Heart left ventricle (tissue), 16 donors: Measurements from ENCODE around the gene CNMD. TPM values are rescaled to one million over a fixed set of nuclear protein-coding genes. Genes with fewer than 3 reads are reported as not detected.
"Not testable (repeated sequence)": the region's sequence is repeated elsewhere in the genome, so short reads cannot be mapped to it uniquely, and the experiment has no call there.

Source experiments
- ATAC-seq, 4 donors: fragments of 200-7000 bp; cut with Tn5 transposase; one replicate each; pipeline ENCODE4 v1.9.1; 2020 to 2022; ENCODE audit warnings: moderate library complexity in 4 of 4, mild to moderate bottlenecking in 3 of 4, moderate number of reproducible peaks in 1 of 4
- DNase-seq, 5 donors: peaks; one replicate each; pipeline ENCODE4 v3.0.0-alpha.2; 2020
- H3K27ac ChIP-seq, 12 donors: fragments of 200-600 bp; sonication (generic) in 4 of 12; one replicate each; pipeline versions ENCODE4 v1.5.0 to v1.8.0; 2016 to 2022; ENCODE audit warnings: mild to moderate bottlenecking in 2 of 12
- H3K27me3 ChIP-seq, 9 donors: fragments of 200-600 bp; sonication (generic) in 2 of 9; one replicate each; pipeline versions ENCODE4 v1.5.1 to v1.8.0; 2016 to 2022; ENCODE audit warnings: mild to moderate bottlenecking in 3 of 9
- H3K36me3 ChIP-seq, 9 donors: fragments of 200-600 bp; sonication (generic) in 2 of 9; one replicate each; pipeline versions ENCODE4 v1.5.0 to v1.8.0; 2018 to 2022; ENCODE audit warnings: mild to moderate bottlenecking in 2 of 9
- H3K4me1 ChIP-seq, 12 donors: fragments of 200-600 bp; sonication (generic) in 4 of 12; one replicate each; pipeline versions ENCODE4 v1.5.0 to v1.8.0; 2016 to 2022; ENCODE audit warnings: mild to moderate bottlenecking in 3 of 12
- H3K4me3 ChIP-seq, 12 donors: fragments of 200-600 bp; sonication (generic) in 4 of 12; one replicate each; pipeline versions ENCODE4 v1.5.0 to v1.8.0; 2017 to 2022; ENCODE audit warnings: mild to moderate bottlenecking in 9 of 12, moderate library complexity in 4 of 12
- H3K9me3 ChIP-seq, 12 donors: fragments of 200-600 bp; sonication (generic) in 4 of 12; one replicate each; pipeline versions ENCODE4 v1.5.0 to v1.8.0; 2016 to 2022; ENCODE audit warnings: mild to moderate bottlenecking in 1 of 12
- CTCF ChIP-seq, 12 donors: fragments of 200-600 bp; sonication (generic) in 4 of 12; IDR thresholded peaks; one replicate each; pipeline versions ENCODE4 v1.5.0 to v1.8.0; 2018 to 2022; ENCODE audit warnings: antibody characterized with exemption in 12 of 12, mild to moderate bottlenecking in 5 of 12
- POLR2A ChIP-seq, 2 donors: fragments of 450-650 bp; IDR thresholded peaks; one replicate each; pipeline ENCODE4 v1.6.1; 2017; ENCODE audit warnings: antibody characterized with exemption in 2 of 2, mild to moderate bottlenecking in 2 of 2, moderate library complexity in 2 of 2
- WGBS, 4 donors: extraction: QIAGEN DNeasy Blood & Tissue Kit in 2 of 4; methylation state at CpG; one replicate each; pipeline versions ENCODE4 v1.1.5 to v1.1.7; 2013 to 2018; 5-methylcytosine and 5-hydroxymethylcytosine counted together
- intact Hi-C, 10 donors: fragments of 100-400 bp; cut with DNase I; formaldehyde crosslinking; loops; one replicate each; pipeline versions ENCODE4 v1.11.1 to v1.14.2; 2022
- polyA plus RNA-seq, 2 donors: library from polyadenylated mRNA; stranded (reverse); fragments of 200-250 nt; gene quantifications; one replicate each; pipeline ENCODE4 v1.2.3, GENCODE V29; 2013
- total RNA-seq, 9 donors: library from RNA; depleted of rRNA in 2 of 9; stranded (reverse); fragments of >200 nt in 2 of 9; fragmentation: NEBNext Ultra II Directional in 3 of 9; extraction: Animal tissue kit (Norgen Biotek cat#: 25700) in 3 of 9; gene quantifications; one replicate each; pipeline versions ENCODE4 v1.1.0 to v1.2.4, GENCODE V29; 2016 to 2023
- donor health status: ischemic (EF 13 %, LVEDD 7.1; RV severe dilation, severe dysfunction).
- donor health status: healthy with polysubstance abuse.
- donor health status: DM: no; HTN: yes; CAD: no.
- donor health status: DM: no; HTN: no; CAD: no.
- donor health status: ischemic (EF 25% LVEDD 6.9; RV normal size, moderate dysfunction).
- donor health status: ischemic (EF 25% LVEDD 5.7; RV mildly dilated, moderate dysfunction).
- donor health status: healthy.
- donor health status: DM: yes; HTN: yes; CAD: no.
- donor health status: ischemic (EF 35%, LVEDD 5.7; RV mildly dilated, moderate dysfunction).
- donor health status: nonischemic (EF 11% LVEDD 7.7; RV severe dilation, severe dysfunction).
- donor health status: DM: yes; HTN: yes; CAD: no.
- donor health status: PGD.
- donor health status: ischemic (EF 29% LVEDD 5.4; RV normal size, mild dysfunction).
- donor health status: nonischemic (EF 23%, LVEDD 6.1; RV moderate dilation, normal function).

Gene CNMD
- total and polyA plus RNA-seq, 11 donors: not detected

GRCh38 chr13:52734075-52734623 lies 5.5 kb downstream of the CNMD start:
- intact Hi-C loops: no loop called here
- 82 to 94% (median 84%) methylated on average over 4 of the region's 4 CpGs for WGBS, 4 donors
- Histone ChIP-seq H3K36me3 (no peaks in the 10 kb centered on the region), H3K27ac (no peak overlapping the region), H3K4me3 (no peak overlapping the region), H3K27me3 (peaks cover 8 to 50% (median 24%) of the 10 kb centered on the region in 9 donors), H3K9me3 (no peaks in the 10 kb centered on the region), H3K4me1 (peaks cover 0 to 8% (median 6%) of the 10 kb centered on the region in 12 donors)
- DNase-seq: no peak
- TF ChIP-seq CTCF (IDR thresholded peaks at IDR 0.05) (no peak), POLR2A (IDR thresholded peaks at IDR 0.05) (no peak)
- ATAC-seq: no peak

DNA sequence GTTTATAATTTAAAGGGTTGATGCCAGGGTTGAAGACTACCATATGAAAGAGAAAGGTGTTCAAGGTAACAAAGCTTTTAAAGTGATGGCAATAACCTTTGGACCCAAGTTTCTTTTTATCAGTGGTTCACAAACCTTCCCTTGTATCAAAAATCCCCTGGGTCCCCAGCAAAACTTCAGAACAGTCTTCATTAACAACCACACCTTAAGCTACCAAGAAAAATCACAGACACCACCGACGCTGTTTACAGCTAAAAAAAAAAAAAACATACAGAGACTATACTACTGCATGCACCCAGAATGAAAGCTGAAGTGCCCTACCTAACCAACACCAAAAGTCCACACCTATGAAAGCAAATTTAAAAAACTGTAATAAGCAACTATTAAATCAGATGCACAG lies 13.4 kb downstream of the CNMD start:
- TF ChIP-seq CTCF (IDR thresholded peaks at IDR 0.05) (no peak), POLR2A (IDR thresholded peaks at IDR 0.05) (no peak)
- WGBS, 4 donors: 85 to 96% (median 91%) methylated on average over 2 of the region's 2 CpGs
- peaks cover 0 to 10% (median 0%) of the 10 kb centered on the region in 12 donors for H3K9me3 ChIP-seq
- DNase-seq (no peak), ATAC-seq (no peak)
- intact Hi-C loops: no loop called here
- no peak overlapping the region for H3K27ac ChIP-seq
- no peak overlapping the region for H3K4me3 ChIP-seq
- H3K4me1 ChIP-seq: no peaks in the 10 kb centered on the region
- H3K36me3 ChIP-seq: no peaks in the 10 kb centered on the region
- peaks cover 0 to 2% (median 0%) of the 10 kb centered on the region in 9 donors for H3K27me3 ChIP-seq

GRCh38 chr13:52725302-52725701 lies 14.3 kb downstream of the CNMD start:
- Histone ChIP-seq H3K4me3 (no peak overlapping the region), H3K27ac (no peak overlapping the region), H3K36me3 (no peaks in the 10 kb centered on the region), H3K4me1 (no peaks in the 10 kb centered on the region), H3K9me3 (peaks cover 0 to 10% (median 0%) of the 10 kb centered on the region in 12 donors), H3K27me3 (peaks cover 0 to 2% (median 0%) of the 10 kb centered on the region in 9 donors)
- no peak for DNase-seq
- no peak for ATAC-seq
- TF ChIP-seq CTCF (IDR thresholded peaks at IDR 0.05): no peak
- TF ChIP-seq POLR2A (IDR thresholded peaks at IDR 0.05): no peak
- intact Hi-C loops: no loop called here
- 65 to 75% (median 72%) methylated on average over 1 of the region's 1 CpG for WGBS, 4 donors

DNA sequence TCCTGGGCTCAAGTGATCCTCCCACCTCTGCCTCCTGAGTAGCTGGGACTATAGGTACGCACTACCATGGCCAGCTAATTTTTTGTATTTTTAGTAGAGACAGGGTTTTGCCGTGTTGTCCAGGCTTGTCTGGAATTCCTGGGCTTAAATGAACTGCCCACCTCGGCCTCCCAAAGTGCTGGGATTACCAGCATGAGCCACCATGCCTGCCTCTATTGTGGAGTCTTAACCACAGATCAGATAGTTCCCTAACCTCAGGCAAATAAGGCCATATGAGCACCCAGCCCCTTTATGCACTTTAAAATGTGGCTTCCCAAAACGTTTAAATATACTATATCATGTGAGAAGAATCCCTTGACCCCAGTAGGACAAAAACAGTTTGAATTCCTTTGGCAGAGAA lies 16.4 kb downstream of the CNMD start:
- peaks cover 0 to 2% (median 0%) of the 10 kb centered on the region in 9 donors for H3K27me3 ChIP-seq
- DNase-seq (no peak), ATAC-seq (no peak)
- TF ChIP-seq CTCF (IDR thresholded peaks at IDR 0.05): no peak
- intact Hi-C loops: no loop called here
- H3K9me3 ChIP-seq: peaks cover 0 to 10% (median 0%) of the 10 kb centered on the region in 12 donors
- 78 to 89% (median 81%) methylated on average over 4 of the region's 4 CpGs for WGBS, 4 donors
- no peak overlapping the region for H3K4me3 ChIP-seq
- H3K27ac ChIP-seq: no peak overlapping the region
- no peaks in the 10 kb centered on the region for H3K36me3 ChIP-seq
- no peaks in the 10 kb centered on the region for H3K4me1 ChIP-seq

- ATAC-seq, H3K4me1 ChIP-seq, H3K27ac ChIP-seq, DNase-seq, H3K27me3 ChIP-seq, intact Hi-C loops, H3K4me3 ChIP-seq, H3K36me3 ChIP-seq: not testable (repeated sequence)
- peaks cover 0 to 16% (median 0%) of the 10 kb centered on the region in 12 donors for H3K9me3 ChIP-seq
- WGBS, 4 donors: 86 to 97% (median 91%) methylated on average over 2 of the region's 2 CpGs
Measured at GRCh38 chr13:52721356-52721755, 18.3 kb downstream of the CNMD start.

DNA sequence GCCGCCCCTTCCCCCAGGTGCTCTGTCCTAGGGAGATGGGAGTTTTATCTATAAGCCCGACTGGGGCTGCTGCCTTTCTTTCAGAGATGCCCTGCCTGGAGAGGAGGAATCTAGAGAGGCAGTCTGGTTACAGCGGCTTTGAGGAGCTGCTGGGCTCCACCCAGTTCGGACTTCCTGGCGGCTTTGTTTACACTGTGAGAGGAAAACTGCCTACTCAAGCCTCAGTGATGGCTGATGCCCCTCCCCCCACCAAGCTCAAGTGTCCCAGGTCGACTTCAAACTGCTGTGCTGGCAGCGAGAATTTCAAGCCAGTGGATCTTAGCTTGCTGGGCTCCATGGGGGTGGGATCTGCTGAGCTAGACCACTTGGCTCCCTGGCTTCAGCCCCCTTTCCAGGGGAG lies 18.7 kb downstream of the CNMD start:
- H3K27ac ChIP-seq, DNase-seq, H3K27me3 ChIP-seq, ATAC-seq, intact Hi-C loops, H3K4me1 ChIP-seq, H3K36me3 ChIP-seq, H3K4me3 ChIP-seq: not testable (repeated sequence)
- 55 to 76% (median 66%) methylated on average over 5 to 7 of the region's 7 CpGs for WGBS, 4 donors
- H3K9me3 ChIP-seq: peaks cover 0 to 20% (median 0%) of the 10 kb centered on the region in 12 donors
